HG02571 (cell line): ENCODE results near the gene GNAT3.

Experiments used
- ATAC-seq: cut with Tn5 transposase; IDR thresholded peaks from one replicate; pipeline ENCODE4 v1.9.1; 2021; ENCODE audit warnings: mild to moderate bottlenecking, moderate library complexity; ENCODE audit not compliant: unreplicated experiment

GNAT3 gene

GRCh38 chr7:80467069-80467468, 44.8 kb downstream of the GNAT3 start:
- ATAC-seq = no peak

- ATAC-seq = no peak
These were observed 45.2 kb downstream of the GNAT3 start for GRCh38 chr7:80466636-80467035.

GRCh38 chr7:80464211-80464610, 47.7 kb downstream of the GNAT3 start:
- ATAC-seq = no peak

- no peak for ATAC-seq
These were observed 48.5 kb downstream of the GNAT3 start for GRCh38 chr7:80463272-80463920.

- ATAC-seq = no peak
These were observed 51.0 kb downstream of the GNAT3 start for GRCh38 chr7:80460857-80461256.

- ATAC-seq = no peak
These were observed 51.9 kb downstream of the GNAT3 start for GRCh38 chr7:80459776-80460510.

- ATAC-seq = no peak
These were observed 52.8 kb downstream of the GNAT3 start for GRCh38 chr7:80458822-80459725.

GRCh38 chr7:80453699-80454340, 58.0 kb downstream of the GNAT3 start:
- ATAC-seq = no peak

GRCh38 chr7:80450621-80451308, 61.1 kb downstream of the GNAT3 start:
- ATAC-seq = no peak

GRCh38 chr7:80449836-80450235, 62.0 kb downstream of the GNAT3 start:
- ATAC-seq = no peak

GRCh38 chr7:80445351-80445750, 66.5 kb downstream of the GNAT3 start:
- ATAC-seq = no peak

- ATAC-seq = no peak
These were observed 67.1 kb downstream of the GNAT3 start for GRCh38 chr7:80444811-80445210.

GRCh38 chr7:80443325-80443724, 68.5 kb downstream of the GNAT3 start:
- no peak for ATAC-seq

GRCh38 chr7:80440883-80441282, 71.0 kb downstream of the GNAT3 start:
- no peak for ATAC-seq

- no peak for ATAC-seq
These were observed 71.7 kb downstream of the GNAT3 start for GRCh38 chr7:80439894-80440821.

GRCh38 chr7:80435521-80435920, 76.3 kb downstream of the GNAT3 start:
- ATAC-seq = no peak

- ATAC-seq = no peak
These were observed 77.8 kb downstream of the GNAT3 start for GRCh38 chr7:80434047-80434446.

- no peak for ATAC-seq
These were observed 79.7 kb downstream of the GNAT3 start for GRCh38 chr7:80432166-80432565.

- ATAC-seq = no peak
These were observed 82.7 kb downstream of the GNAT3 start for GRCh38 chr7:80429181-80429580.
